PC-3 (cell line): ENCODE measurements around the gene TRMT112.

Source experiments
- CTCF ChIP-seq: fragments of 300-600 bp; sonication (generic); conservative IDR thresholded peaks from 2 replicates; pipeline ENCODE4 v1.5.1; 2017; ENCODE audit warnings: antibody characterized with exemption, low read depth, mild to moderate bottlenecking, low read length
- EZH2phosphoT487 ChIP-seq: fragments of 300-600 bp; sonication (generic); IDR thresholded peaks from 2 replicates; pipeline ENCODE4 v1.6.1; 2018; ENCODE audit warnings: mild to moderate bottlenecking, antibody characterized with exemption, low read length, borderline replicate concordance

- TF ChIP-seq CTCF (no peak), EZH2phosphoT487 (no peak)
Observed at GRCh38 chr11:64333556-64333955, 16.2 kb upstream of the TRMT112 start.
